ENCODE measurements around the gene C4A.
A peak's percentile ranks its signal among the peaks of the same experiment; 100 is the strongest.
"Not testable (repeated sequence)": the region's sequence is repeated elsewhere in the genome, so short reads cannot be mapped to it uniquely, and the experiment has no call there.

The C4A gene

DNA sequence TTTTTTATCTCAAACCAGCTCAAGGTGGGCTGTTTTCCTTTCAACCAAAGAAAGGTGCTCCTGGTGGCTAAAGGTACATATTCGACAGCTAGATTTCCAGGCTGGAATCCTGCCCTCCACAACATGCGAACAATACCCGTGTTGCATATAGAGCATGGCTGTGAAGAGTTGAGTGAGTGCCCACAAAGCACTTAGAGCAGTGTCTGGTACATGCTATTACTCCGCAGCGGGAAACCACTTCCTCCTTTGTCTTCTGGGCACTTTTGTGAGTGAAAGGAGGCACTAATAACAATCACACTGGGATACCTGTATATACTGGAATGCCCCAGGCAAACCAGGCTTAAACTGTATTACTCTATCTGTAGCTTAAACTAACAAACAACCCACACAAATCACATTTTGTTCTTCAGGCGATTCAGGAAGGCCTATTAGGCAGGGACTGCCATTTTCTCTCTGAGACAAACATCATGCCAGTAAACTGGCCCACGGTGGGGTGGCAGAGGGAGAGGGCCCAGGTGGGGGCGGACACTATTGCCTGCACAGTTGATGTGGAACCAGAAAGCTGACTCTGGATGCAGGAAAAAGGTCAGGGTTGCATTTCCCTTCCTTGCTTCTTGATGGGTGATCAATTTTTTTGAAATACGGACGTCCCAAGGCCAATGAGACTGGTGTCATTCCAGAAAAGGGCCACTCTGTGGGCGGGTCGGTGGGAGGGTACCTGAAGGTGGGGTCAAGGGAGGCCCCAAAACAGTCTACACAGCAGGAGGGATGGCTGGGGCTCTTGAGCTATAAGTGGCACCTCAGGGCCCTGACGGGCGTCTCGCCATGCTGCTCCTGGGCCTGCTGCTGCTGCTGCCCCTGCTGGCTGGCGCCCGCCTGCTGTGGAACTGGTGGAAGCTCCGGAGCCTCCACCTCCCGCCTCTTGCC lies 56.0 kb downstream of the C4A start, which contains the start of gene CYP21A2:
Gene CYP21A2, plus strand, starts transcription at position 818 of the 927 bp plus-strand sequence. Its CDS starts 8 bp downstream, at position 826.
- not testable (repeated sequence) for DNase-seq

DNA sequence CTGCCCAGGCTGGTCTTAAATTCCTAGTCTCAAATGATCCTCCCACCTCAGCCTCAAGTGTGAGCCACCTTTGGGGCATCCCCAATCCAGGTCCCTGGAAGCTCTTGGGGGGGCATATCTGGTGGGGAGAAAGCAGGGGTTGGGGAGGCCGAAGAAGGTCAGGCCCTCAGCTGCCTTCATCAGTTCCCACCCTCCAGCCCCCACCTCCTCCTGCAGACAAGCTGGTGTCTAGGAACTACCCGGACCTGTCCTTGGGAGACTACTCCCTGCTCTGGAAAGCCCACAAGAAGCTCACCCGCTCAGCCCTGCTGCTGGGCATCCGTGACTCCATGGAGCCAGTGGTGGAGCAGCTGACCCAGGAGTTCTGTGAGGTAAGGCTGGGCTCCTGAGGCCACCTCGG lies 57.0 kb downstream of the C4A start:
- DNase-seq, result not testable (repeated sequence)

DNA sequence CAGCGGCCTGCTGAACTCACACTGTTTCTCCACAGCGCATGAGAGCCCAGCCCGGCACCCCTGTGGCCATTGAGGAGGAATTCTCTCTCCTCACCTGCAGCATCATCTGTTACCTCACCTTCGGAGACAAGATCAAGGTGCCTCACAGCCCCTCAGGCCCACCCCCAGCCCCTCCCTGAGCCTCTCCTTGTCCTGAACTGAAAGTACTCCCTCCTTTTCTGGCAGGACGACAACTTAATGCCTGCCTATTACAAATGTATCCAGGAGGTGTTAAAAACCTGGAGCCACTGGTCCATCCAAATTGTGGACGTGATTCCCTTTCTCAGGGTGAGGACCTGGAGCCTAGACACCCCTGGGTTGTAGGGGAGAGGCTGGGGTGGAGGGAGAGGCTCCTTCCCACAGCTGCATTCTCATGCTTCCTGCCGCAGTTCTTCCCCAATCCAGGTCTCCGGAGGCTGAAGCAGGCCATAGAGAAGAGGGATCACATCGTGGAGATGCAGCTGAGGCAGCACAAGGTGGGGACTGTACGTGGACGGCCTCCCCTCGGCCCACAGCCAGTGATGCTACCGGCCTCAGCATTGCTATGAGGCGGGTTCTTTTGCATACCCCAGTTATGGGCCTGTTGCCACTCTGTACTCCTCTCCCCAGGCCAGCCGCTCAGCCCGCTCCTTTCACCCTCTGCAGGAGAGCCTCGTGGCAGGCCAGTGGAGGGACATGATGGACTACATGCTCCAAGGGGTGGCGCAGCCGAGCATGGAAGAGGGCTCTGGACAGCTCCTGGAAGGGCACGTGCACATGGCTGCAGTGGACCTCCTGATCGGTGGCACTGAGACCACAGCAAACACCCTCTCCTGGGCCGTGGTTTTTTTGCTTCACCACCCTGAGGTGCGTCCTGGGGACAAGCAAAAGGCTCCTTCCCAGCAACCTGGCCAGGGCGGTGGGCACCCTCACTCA lies 57.7 kb downstream of the C4A start:
- DNase-seq, result not testable (repeated sequence)

DNA sequence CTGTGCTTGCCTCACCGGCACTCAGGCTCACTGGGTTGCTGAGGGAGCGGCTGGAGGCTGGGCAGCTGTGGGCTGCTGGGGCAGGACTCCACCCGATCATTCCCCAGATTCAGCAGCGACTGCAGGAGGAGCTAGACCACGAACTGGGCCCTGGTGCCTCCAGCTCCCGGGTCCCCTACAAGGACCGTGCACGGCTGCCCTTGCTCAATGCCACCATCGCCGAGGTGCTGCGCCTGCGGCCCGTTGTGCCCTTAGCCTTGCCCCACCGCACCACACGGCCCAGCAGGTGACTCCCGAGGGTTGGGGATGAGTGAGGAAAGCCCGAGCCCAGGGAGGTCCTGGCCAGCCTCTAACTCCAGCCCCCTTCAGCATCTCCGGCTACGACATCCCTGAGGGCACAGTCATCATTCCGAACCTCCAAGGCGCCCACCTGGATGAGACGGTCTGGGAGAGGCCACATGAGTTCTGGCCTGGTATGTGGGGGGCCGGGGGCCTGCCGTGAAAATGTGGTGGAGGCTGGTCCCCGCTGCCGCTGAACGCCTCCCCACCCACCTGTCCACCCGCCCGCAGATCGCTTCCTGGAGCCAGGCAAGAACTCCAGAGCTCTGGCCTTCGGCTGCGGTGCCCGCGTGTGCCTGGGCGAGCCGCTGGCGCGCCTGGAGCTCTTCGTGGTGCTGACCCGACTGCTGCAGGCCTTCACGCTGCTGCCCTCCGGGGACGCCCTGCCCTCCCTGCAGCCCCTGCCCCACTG lies 58.6 kb downstream of the C4A start:
- DNase-seq, result not testable (repeated sequence)

DNA sequence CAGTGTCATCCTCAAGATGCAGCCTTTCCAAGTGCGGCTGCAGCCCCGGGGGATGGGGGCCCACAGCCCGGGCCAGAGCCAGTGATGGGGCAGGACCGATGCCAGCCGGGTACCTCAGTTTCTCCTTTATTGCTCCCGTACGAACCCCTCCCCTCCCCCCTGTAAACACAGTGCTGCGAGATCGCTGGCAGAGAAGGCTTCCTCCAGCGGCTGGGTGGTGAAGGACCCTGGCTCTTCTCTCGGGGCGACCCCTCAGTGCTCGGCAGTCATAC lies 59.1 kb downstream of the C4A start:
- not testable (repeated sequence) for DNase-seq

DNA sequence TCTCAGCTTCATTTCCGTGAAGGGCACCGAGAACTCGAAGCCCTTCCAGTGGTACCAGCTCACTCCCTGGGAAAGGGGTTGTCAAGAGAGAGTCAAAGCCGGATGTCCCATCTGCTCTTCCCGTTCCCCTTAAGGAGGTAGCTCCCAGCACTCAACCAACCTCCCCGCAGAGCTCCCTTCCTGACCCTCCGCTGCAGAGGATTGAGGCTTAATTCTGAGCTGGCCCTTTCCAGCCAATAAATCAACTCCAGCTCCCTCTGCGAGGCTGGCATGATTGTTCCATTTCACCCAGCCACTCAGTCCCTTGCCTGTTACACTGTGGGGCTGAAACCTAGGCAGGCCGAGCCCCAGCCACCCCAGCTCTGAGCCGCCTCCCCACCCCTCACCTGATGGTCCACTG lies 59.5 kb downstream of the C4A start:
- not testable (repeated sequence) for DNase-seq

DNA sequence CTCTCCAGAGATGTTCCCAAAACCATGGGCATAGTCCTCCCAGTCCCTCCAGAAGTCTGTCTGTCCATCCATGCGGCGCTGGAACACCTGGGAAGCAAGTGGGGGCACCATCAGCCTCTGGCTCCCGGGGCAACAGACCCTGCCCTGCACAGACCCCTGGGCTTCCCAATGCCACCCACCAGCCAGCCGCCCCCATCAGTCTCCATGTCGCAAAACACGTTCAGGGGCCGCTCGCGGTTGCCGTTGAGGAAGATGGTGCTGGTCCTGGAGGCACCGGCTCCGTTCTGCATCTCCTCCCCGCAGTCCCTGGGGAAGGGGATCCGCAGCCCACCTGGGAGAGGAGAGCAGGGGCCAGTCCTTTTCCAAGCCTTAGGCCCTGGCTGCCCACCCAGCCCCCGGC lies 60.4 kb downstream of the C4A start:
- not testable (repeated sequence) for DNase-seq

DNA sequence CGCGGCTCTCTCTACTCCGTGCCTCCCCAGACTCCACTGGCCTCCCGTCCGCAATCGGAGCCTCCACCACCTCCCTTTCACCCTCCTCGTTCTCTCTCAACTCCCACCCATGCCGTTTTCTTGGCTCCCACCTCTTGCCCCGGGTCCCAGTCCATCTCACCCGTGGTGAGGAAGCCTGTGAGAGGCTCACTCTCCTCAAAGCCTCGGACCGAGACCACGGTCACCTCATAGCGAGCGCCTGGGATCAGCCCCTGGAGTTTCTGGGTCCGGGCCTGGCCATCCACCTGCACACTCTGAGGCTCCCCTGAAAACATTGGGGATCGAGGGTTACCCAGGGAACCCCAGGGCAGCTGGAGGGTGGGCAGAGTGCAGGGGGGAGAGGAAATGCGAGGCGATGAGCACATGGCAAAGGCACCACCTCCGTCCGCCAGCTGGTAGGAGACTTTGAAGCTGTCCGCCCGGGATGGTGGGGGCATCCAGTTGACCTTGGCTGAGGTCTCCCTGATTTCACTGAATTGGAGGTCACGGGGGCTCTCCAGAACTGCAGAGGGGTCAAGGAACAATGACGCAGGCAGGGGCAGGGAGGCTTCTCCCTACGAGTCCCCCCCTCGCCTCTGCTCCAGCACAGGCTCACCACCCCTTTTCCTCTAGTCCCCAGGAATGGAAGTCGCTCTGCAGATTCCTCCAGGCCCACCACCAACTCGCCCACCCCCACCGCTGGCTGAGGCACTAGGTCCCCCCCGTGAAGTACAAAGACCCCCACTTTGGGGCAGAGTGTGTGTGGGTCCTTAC lies 61.9 kb downstream of the C4A start:
- not testable (repeated sequence) for DNase-seq

DNA sequence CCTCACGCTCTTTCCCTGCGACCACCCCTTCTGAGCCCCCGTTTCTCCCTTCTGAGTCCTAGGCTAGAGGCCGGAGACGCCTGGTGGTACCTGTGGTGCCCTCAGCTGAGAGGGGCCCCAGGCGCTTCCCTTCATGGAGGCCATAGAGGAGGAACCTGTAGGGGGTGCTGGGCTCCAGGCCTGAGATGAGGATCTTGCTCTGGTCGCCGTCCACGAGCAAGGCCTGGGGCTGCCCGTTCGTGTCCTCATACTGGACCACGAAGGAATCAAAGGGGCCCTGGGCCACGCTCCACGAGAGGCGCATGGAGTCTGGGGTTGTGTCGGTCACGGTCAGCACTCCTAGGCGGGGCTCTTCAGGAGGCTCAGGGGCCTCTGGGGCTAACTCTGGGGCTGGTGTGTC lies 63.1 kb downstream of the C4A start:
- DNase-seq, result not testable (repeated sequence)

DNA sequence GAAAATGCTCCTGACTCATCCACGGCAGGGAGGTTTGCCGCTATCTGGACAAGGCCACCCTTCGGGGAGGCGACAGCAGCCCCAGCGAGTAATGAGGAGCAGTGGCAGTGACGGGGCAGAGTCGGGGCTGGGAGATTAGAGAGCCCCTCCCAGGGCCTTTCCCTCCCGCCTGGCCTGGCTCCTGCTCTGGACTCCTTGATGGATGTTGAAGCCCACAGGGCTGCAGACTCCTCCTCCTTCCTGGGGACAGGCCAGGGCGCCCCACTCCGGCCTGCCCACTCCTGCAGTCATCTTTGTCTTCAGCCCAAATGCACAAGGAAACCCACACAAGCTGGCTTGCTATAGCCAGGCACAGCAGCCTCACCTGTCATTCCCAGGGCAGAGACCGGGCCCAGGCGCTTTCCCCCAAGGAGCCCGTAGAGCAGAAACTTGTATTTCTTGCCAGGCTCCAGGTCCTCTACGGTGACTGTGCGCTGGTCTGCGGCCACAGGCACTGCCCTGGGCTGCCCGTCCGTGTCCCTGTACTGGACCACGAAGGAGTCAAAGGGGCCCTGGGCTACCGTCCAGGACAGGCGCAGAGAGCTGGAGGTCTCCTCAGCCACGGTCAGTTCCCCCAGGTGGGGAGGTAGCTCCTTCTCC lies 64.1 kb downstream of the C4A start:
- DNase-seq, result no peak

DNA sequence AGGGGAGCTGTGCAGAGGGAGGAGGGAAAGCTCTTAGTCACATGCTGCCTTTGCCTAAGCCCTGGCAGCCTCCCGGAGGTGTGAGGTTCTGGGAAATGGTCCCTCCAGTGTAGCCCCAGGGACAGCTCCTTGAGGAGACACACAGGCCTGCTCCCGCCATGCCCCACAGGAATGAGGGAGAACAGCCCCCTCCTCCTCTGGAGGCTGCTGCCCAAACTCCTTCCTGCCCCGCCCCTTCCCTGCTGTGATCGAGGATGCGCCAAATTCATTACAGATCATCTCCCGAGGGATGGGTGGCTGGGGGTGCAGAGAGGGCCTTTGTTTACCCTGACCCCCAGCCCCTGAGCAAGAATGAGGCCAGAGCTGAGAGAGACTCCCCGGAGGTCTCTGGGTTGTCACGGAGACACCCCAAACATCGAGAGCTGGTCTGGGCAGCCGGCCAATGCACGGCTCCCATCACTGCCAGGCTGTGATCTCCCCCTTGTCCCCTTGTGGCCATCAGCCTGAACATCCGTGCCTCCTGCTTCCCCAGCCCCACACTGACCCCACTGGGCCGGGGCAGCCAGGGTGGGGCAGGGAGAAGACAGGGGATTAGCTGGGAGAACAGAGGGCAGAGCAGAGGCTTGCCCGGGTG lies 64.7 kb downstream of the C4A start:
- DNase-seq, result no peak

DNA sequence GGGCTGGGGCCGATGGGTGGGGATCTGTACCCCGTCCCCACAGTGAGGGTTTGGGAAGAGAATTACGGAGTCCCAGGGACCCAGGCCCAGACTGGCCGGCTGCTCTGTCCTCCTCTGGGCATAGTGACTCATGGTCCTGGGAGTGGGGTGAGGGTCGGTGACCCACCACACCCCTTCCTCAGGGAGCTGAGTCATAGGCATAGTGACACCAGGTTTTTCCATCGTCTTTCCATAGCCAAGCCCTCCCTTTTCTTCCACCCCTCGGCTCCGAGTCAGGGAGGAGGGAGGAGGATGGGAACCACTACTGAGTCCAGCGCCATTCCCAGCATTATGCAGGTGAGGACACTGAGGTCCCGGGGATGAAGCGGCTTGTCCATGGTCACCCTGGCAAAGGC lies 65.2 kb downstream of the C4A start:
- no peak for DNase-seq

DNA sequence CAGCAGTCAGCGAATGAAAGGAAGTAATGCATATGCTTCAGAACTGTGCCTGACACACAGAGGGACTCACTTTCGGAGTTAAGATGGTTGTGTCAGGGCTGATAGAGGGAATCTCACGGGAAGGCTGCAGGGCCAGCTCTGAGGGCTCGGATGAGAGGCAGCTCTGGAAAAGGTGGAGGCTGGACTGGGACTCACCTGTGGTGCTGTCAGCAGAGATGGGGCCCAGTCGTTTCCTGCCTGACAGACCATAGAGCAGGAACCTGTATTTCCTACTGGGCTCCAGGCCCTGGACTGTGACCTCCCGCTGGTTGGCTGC lies 65.6 kb downstream of the C4A start:
- DNase-seq, result no peak

DNA sequence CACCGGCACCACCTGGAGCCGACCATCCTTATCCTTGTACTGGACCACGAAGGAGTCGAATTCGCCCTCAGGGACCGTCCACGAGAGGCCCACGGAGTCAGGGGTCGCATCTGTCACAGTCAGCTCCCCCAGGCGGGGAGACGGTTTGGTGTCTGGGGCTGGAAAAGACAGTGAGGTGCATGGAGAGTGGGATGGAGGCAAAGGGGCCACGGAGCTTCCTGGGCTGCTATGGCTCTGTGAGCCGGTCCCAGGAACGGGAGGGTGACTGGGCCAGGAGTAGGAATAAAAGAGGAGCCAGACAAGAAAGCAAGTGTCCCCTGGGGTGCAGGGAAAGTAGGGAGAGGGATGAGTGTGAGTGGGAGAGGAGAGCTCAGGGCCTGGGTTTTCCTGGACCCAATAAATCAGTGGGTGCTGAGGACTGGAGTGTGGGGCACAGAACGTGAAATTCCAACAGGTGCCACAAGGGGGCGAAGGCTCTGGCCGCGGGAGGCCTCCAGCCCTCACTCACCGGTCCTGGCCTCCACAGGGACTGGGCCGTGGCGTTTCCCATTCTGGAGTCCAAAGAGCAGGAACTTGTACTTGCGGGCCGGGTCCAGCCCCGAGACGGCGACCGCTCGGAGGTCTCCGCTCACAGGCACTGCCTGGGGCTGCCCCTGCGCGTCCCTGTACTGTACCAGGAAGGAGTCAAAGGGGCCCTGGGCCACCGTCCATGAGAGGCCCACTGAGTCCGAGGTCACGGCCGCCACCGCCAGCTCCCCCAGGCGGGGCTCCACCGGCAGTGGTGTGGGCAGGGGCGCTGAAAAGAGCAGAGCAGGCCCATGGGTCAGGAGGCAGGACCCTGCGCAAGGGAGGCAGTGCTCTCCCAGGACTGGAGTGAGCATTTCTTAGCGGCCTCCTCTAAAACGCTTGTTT lies 66.3 kb downstream of the C4A start:
- DNase-seq, result peak; percentile 73

DNA sequence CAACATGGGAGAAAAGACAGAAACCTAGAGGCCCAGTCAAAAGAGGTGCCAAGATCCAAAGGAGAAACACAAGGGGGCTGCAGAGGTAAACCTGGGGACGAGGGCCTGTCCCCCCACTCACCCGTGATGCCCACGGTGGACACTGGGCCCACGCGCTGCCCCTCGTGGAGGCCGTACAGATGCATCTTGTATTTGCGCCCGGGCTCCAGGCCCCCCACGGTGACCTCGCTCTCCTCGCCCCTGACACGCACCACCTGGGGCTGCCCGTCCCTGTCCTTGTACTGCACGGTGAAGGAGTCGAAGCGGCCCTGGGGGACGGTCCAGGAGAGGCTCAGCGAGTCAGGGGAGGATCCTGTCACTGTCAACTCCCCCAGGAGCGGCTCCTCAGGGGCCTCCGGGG lies 67.3 kb downstream of the C4A start:
- DNase-seq, result not testable (repeated sequence)

DNA sequence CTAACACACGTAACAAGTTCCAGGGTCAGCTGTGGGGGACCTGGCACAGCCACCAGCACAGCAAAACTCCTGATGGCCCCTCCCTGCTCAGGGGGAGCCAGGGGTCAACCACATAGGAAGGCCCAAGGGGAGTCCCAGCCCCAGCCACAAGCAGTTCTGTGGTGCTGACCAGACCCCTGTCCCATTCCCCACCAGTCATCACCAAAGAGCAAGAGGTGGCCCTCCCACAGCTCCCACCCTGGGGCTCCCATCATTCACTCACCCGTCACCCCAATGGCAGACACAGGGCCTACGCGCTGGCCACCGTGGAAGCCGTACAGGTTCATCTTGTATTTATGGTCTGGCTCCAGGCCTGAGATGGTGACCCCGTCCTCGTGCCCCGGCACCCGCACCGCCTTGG lies 67.9 kb downstream of the C4A start:
- DNase-seq, result not testable (repeated sequence)

DNA sequence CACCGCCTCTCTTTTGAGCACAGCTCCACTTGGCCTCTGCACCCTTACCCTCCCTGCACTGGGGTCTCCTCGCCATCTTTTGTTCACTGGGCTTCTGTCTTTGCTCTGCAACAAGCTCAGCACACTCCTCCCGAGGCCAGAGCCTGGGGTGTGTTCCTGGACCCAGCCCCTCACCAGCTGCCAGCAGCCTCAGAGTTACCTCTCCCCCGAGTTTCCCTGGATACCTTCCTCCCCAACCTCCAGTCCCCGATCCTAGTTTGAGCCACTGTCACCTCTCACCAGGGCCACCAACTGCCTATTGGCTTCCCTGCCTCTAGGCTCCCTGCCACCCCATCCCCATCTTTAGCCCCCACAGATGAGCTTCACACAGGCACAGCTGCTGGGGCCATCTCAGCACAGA lies 68.7 kb downstream of the C4A start:
- DNase-seq, result no peak

Data from stimulated activated CD4-positive, alpha-beta T cell treated with anti-CD3 and anti-CD28 coated beads, Interleukin-4, amount 100 ng/mL, for 24 hours (primary cell).